Neutrophil (primary cell): ENCODE measurements around the gene C5orf15.

Experiments used
- H3K27ac ChIP-seq: fragments of 200-600 bp; sonication (generic); 2 replicates; pipeline ENCODE4 v1.5.1; 2016; ENCODE audit warnings: mild to moderate bottlenecking, moderate library complexity
- H3K27me3 ChIP-seq: fragments of 200-600 bp; sonication (generic); 2 replicates; pipeline ENCODE4 v1.6.0; 2016; ENCODE audit warnings: mild to moderate bottlenecking
- H3K36me3 ChIP-seq: fragments of 200-600 bp; sonication (generic); 2 replicates; pipeline ENCODE4 v1.5.1; 2017
- H3K4me1 ChIP-seq, 2 experiments: fragments of 200-600 bp in 1 of 2; sonication (generic) in 1 of 2; 1 replicate in 1 of 2; 2 replicates in 1 of 2; pipeline versions ENCODE4 v1.5.1 to v1.6.1; 2013 to 2016; ENCODE audit warnings: low read depth in 1 of 2, low read length in 1 of 2, mild to moderate bottlenecking in 1 of 2, moderate library complexity in 1 of 2; ENCODE audit not compliant: control insufficient read depth in 1 of 2, insufficient read depth in 1 of 2
- H3K4me3 ChIP-seq, 2 experiments: fragments of 200-600 bp in 1 of 2; sonication (generic) in 1 of 2; 1 replicate in 1 of 2; 2 replicates in 1 of 2; pipeline ENCODE4 v1.5.1; 2013 to 2016; ENCODE audit warnings: low read depth in 1 of 2, low read length in 1 of 2, mild to moderate bottlenecking in 1 of 2, moderate library complexity in 1 of 2
- H3K9me3 ChIP-seq: fragments of 200-600 bp; sonication (generic); 2 replicates; pipeline ENCODE4 v1.5.1; 2016
- TF ChIP-seq, protein P1 (sequence below): fragments of 200-600 bp; sonication (generic); IDR thresholded peaks from 2 replicates; pipeline ENCODE4 v1.5.1; 2016; ENCODE audit warnings: antibody characterized with exemption

Gene C5orf15

DNA sequence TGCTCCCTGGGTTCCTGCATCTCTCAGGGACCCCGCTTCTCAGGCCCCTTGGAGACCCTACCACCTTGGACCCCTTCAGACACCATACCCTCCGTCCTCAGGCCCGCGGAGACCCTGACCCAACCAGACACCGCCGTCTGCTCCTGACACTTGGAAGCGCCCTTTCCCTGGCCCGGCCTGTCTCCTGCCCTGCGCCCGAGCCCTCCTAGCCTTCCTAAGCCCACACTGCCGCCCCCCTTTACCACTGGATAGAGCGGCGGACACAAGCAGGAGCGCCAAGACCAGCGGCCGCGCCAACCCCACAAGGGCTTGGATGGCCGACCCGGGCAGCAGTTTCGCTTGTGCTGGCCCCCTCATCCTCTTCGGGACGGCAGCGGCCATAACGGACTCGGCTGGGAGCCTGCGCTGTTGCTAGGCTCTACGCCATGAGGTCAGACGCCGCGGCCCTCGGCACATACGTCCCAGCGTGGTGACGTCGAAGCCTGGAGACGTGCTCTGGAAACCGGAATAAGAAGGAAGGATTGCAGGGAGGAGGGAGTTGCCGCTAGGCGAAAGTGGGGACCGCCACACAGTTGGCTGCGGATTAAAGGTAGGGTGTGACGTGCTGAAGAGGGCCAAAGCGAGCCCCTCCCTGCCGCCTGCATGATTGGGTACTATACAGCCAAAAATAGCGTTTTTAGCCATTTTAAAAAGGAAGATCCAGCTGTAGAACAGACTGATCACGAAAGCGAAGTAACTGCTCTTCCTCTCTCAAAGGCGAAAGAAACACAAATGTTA, at the start of gene C5orf15:
Gene C5orf15 (minus strand): TSS at position 422 of the 777 bp plus-strand sequence. CDS start 41 bp downstream, at position 381.
- Histone ChIP-seq H3K4me3 (peak within 1 kb of the TSS; percentile 79 to 91), H3K36me3 (peaks cover 8% of the 10 kb centered on the region), H3K27ac (peak within 1 kb of the TSS; percentile 76), H3K27me3 (no peaks in the 10 kb centered on the region), H3K4me1 (peaks cover 16 to 17% of the 10 kb centered on the region in 2 experiments), H3K9me3 (no peaks in the 10 kb centered on the region)
- TF ChIP-seq, protein P1, sequence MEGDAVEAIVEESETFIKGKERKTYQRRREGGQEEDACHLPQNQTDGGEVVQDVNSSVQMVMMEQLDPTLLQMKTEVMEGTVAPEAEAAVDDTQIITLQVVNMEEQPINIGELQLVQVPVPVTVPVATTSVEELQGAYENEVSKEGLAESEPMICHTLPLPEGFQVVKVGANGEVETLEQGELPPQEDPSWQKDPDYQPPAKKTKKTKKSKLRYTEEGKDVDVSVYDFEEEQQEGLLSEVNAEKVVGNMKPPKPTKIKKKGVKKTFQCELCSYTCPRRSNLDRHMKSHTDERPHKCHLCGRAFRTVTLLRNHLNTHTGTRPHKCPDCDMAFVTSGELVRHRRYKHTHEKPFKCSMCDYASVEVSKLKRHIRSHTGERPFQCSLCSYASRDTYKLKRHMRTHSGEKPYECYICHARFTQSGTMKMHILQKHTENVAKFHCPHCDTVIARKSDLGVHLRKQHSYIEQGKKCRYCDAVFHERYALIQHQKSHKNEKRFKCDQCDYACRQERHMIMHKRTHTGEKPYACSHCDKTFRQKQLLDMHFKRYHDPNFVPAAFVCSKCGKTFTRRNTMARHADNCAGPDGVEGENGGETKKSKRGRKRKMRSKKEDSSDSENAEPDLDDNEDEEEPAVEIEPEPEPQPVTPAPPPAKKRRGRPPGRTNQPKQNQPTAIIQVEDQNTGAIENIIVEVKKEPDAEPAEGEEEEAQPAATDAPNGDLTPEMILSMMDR, result peak; percentile 49

DNA sequence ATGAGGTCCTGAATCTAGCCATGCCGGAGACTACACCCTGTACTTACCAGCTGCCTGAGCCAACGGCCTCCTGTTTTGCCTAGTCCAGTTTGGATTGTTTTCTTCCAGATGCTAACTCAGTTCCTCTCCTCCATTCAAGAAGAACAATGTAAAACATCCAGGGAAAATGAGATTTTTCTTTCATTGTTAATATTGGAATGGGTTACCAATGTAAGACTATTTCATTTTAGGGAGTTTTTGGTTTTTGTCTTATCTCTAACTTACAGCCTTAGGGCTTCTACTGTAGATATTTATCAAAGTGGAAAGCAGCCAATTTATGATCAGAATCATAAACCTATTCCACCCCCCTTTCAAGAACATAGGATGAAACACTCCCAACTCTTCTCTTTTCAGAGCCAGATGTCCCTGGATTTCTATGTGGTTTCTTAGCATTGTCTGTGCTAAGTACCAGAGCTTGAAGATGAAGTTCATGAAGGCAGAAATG, 39.9 kb upstream of the C5orf15 start:
- Histone ChIP-seq H3K36me3 (no peaks in the 10 kb centered on the region), H3K27ac (no peak overlapping the region), H3K4me1 (peaks cover 16 to 17% of the 10 kb centered on the region in 2 experiments), H3K27me3 (peaks cover 83% of the 10 kb centered on the region), H3K9me3 (no peaks in the 10 kb centered on the region), H3K4me3 (no peak overlapping the region)
- TF ChIP-seq, protein P1, result no peak

DNA sequence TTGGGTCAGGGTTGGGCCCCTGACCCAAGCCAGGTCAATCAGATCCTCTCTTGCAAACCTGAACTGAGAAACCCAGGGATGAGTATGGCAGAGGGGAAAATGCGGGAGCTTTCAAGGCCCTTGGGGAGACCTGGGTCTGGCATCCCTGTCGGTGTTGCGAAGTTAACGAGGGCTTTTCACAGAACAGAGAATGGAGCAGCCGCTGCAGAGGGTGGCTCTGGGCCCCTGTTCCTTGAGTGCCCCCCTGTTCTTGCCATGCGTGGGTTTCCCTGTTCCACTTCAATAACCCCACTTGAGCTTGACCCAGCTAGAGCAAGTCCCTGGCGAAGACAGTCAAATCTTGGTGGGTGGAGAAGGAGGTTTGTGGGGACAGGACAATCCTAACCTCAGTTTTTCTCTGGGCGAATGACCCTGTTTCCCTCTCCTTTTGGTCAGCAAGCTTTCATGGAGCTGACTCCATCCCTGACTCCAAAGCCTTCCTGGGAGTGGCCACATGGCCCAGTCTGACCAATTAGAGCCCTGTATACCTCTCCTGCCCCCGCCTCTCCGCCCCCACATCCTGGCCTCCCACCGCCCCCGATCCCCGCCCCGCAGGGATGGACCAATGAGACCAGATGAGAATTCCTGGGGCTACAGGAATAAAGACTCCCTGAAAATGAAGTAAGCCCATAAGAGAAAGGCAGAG, 39.3 kb upstream of the C5orf15 start:
- Histone ChIP-seq H3K27me3 (peaks cover 77% of the 10 kb centered on the region), H3K27ac (no peak overlapping the region), H3K4me1 (peaks cover 21 to 22% of the 10 kb centered on the region in 2 experiments), H3K36me3 (no peaks in the 10 kb centered on the region), H3K9me3 (no peaks in the 10 kb centered on the region), H3K4me3 (no peak overlapping the region)
- TF ChIP-seq, protein P1, result no peak

DNA sequence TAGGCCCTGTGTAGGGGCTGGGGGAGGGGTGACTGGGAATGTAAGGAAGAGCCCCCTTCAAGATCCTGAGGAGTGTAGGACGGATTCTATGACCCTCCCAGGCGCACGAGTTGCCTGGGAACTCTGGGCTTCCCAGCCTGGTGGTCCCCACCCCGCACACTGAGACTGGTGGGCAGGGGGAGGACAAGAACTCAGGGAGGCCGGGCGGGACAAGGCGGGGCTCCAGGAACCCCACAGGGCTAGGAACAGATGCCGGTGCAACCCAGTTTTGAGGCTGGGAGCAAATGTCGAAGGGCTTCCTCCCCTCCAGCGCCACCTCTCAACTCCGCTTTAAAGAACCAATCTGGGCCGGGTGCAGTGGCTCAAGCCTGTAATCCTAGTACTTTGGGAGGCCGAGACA, 37.7 kb upstream of the C5orf15 start:
- no peaks in the 10 kb centered on the region for H3K36me3 ChIP-seq
- no peak overlapping the region for H3K4me3 ChIP-seq
- TF ChIP-seq, protein P1, result no peak
- peaks cover 61% of the 10 kb centered on the region for H3K27me3 ChIP-seq
- no peaks in the 10 kb centered on the region for H3K9me3 ChIP-seq
- H3K27ac ChIP-seq, result no peak overlapping the region
- peaks cover 21 to 23% of the 10 kb centered on the region in 2 experiments for H3K4me1 ChIP-seq

DNA sequence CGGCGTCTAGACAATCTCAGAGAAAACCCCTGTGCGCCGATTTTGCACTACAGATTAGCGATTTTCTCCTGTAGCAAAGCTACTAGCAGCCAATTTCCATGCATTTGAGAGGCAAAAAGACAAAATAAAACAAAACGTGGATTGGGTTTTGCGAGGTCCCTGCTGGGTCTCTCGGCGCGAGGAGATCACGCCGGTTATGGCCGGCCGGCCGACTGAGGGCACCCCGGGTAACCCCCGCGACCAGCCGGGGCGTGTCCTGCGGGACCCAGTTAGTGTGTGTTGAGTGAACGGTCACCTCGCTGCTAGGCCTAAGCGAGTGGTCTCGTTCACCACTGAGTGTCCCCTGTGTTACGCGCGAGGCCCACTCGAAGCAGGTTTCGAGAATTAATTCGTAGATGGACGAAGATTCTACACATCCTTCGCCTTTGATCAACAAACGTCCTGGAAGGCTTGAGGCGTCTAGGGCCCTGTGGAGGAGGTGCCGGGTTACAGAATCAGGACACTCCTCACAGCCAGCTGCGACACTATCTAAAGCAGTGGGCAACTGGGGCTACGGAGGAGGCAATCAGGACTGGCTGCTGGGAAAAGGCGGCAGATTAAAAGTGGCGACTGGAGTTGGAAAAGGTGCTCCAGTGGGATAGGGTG, 37.1 kb upstream of the C5orf15 start:
- TF ChIP-seq, protein P1, result no peak
- Histone ChIP-seq H3K4me3 (peak overlapping the region; percentile 78 to 87), H3K4me1 (peaks cover 21 to 23% of the 10 kb centered on the region in 2 experiments), H3K27me3 (peaks cover 56% of the 10 kb centered on the region), H3K9me3 (no peaks in the 10 kb centered on the region), H3K36me3 (no peaks in the 10 kb centered on the region), H3K27ac (no peak overlapping the region)
